ENCODE measurements around the gene RPL10A.

Gene RPL10A

DNA sequence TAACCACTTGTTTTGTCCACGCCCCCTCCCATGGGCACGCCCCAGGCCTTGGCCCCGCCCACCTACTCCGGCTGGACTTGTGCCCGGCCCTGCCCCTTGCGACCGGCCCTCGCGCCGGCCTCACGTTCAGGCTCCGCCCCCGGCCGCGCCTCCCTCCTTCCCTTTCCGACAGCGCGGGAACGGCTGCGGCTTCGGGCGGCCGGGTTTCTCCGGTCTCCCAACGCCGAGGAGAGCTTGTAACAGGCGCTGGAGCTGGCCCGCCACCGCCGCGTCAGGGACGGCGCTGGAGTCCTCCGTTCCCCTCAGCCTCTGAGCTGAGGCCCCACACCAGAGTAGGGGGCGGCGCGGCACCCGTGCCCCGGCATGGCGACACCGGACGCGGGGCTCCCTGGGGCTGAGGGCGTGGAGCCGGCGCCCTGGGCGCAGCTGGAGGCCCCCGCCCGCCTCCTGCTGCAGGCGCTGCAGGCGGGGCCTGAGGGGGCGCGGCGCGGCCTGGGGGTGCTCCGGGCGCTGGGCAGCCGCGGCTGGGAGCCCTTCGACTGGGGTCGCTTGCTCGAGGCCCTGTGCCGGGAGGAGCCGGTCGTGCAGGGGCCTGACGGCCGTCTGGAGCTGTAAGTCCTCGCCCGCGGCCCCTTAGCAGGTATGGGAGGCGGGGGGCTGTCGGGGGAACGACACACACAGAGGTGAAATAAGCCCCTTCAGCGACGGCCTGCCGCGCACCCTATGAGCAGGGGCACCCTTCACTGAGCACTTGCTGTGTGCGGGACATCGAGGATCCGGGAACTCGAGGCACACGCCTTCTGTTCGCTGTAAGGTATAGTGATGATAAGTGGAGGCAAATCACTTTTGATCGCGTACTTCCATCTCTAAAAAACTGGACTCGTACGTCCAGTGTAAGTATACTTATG is 15.8 kb upstream of the RPL10A start, which contains the start of gene FANCE:
Gene FANCE, plus strand, starts transcription at position 156 of the 908 bp plus-strand sequence. Its CDS starts 208 bp downstream, at position 364.
- TF ChIP-seq, protein P1, sequence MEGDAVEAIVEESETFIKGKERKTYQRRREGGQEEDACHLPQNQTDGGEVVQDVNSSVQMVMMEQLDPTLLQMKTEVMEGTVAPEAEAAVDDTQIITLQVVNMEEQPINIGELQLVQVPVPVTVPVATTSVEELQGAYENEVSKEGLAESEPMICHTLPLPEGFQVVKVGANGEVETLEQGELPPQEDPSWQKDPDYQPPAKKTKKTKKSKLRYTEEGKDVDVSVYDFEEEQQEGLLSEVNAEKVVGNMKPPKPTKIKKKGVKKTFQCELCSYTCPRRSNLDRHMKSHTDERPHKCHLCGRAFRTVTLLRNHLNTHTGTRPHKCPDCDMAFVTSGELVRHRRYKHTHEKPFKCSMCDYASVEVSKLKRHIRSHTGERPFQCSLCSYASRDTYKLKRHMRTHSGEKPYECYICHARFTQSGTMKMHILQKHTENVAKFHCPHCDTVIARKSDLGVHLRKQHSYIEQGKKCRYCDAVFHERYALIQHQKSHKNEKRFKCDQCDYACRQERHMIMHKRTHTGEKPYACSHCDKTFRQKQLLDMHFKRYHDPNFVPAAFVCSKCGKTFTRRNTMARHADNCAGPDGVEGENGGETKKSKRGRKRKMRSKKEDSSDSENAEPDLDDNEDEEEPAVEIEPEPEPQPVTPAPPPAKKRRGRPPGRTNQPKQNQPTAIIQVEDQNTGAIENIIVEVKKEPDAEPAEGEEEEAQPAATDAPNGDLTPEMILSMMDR (IDR thresholded peaks at IDR 0.05), result no peak

DNA sequence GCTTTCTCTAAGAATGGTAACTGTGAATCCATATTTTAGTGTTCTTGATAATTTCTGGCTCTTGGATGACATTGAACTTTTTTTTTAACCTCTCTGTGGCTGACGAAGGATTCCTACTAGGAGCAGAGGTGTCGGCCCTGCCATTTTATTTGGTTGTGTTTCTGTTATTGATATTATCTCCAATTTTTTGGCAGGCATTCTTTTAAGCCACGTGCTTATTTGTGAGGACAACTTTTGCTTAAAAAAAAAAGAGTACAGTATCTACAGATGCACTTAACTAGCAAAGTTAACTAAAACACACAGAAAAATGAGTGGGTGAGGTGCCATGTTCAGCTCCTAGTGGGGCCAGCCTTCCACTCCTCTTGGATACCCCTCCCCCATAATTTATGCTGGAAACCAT is 15.0 kb upstream of the RPL10A start:
- TF ChIP-seq, protein P1 (IDR thresholded peaks at IDR 0.05), result no peak

DNA sequence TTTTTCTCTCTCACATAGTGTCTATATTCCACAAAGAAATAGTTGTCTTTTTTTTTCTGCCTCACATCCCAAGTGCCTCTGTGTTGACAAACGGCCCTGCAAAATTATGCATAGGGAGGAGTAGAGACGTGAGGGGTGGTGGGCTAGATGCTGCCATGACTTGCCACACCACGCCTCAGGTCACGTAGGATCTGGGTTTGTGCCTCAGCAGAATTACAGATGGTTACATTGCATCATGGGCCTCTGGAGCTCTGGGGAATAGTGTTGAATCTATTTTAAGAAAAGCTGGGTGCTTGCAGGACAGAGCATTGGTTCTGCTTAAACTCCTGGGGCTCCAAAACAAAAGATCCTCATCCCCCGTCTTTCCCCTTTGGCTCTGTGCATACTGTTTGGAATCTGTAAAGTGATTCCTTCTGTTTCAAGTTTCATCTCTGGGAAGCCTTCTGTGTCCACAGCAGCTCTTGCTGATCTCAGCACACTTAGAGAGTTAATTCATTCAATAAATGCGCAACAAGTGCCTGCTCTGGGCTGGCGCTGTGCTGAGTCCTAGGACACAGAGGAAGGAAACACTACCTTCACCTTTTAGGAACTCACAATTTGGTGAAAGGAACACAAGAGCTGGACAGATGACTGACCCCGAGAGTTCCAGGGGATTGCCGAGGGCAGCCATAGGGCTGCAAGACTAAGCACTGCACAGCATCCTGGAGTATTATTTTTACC is 13.7 kb upstream of the RPL10A start:
- TF ChIP-seq, protein P1 (IDR thresholded peaks at IDR 0.05), result no peak

DNA sequence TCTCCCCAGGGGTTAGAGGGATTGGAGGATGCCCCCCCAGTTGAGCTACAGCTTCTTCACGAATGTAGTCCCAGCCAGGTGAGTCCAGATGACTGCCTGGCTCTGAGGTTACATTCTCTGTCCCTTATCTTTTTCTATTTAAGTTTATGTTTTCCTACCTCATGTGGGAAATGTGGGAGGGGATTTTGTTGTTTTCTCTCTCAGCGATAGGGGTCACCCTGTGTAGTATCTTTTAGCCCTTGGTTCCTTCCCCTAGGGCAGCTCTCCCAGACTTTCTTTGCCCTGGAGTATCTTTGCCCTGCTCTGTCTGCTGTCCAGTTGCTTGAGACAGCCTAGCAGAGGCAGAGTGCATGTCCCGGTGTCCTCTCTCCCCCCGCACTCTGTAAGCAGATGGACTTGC is 10.3 kb upstream of the RPL10A start:
- TF ChIP-seq, protein P1 (IDR thresholded peaks at IDR 0.05), result no peak

DNA sequence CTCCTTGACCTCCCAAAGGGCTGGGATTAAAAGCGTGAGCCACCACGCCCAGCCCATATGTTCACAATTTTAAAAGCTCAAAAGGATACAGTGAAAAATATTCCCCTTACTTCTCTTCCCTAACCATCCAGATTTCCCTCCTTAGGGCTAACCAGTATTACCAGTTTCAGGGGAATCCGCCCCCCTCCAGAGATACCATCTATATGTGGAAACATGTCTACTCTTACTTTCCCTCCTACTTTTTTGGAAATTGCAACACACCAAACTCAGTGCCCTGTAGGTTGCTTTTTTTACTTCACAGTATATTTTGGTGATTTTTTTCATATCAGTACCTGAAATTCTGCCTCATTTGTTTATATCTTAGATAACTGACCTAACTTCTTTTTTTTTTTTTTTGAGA is 6.9 kb upstream of the RPL10A start:
- TF ChIP-seq, protein P1 (IDR thresholded peaks at IDR 0.05), result no peak

DNA sequence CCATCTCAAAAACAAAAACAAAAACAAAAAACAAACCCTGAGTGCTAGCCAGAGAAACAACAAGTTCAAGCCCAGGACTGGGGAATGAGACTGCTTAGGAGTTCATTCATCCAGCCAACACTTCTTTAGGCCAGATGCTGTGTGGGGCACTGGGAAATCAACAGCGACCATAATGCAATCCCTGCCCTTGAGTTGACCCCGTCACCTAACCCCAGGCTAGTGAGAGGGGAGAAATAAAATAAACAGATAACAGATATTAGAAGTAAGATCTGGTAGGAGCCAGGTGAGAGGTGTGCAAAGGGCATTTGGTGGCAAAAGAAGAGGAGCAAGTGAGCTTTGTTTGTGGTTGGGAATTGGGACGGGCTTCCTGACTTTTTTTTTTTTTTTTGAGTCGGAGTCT is 4.9 kb upstream of the RPL10A start:
- TF ChIP-seq, protein P1 (IDR thresholded peaks at IDR 0.05), result no peak

DNA sequence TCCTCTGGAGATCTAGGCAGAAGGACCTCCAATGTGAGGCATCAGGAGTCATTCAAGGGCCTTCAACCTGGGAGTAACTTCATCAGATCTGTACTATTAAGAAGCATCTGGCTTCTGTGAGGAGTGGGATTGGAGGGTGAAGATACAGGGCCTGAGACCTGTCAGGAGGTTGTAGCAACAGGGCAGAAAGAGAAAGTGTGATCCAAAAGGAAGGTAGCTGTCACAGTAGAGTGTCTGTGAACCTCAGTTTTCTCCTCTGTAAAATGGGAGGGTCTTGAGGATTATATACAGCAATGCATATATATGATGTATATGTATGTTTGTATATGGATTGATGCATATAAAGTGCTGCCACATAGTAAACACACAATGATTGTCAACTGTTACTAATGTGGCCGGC is 2.6 kb upstream of the RPL10A start:
- TF ChIP-seq, protein P1 (IDR thresholded peaks at IDR 0.05), result no peak

Data from LNCAP (cell line).